ENCODE results near the gene ACKR2. TPM values are rescaled to one million over a fixed set of nuclear protein-coding genes. Genes with fewer than 3 reads are reported as not detected.

ACKR2 gene
- total and polyA plus RNA-seq, 2 of the 13 experiments (the other 11 are each of a cell fraction or from before 2014, with no cell fraction given) = 1.1 to 1.9 TPM

DNA sequence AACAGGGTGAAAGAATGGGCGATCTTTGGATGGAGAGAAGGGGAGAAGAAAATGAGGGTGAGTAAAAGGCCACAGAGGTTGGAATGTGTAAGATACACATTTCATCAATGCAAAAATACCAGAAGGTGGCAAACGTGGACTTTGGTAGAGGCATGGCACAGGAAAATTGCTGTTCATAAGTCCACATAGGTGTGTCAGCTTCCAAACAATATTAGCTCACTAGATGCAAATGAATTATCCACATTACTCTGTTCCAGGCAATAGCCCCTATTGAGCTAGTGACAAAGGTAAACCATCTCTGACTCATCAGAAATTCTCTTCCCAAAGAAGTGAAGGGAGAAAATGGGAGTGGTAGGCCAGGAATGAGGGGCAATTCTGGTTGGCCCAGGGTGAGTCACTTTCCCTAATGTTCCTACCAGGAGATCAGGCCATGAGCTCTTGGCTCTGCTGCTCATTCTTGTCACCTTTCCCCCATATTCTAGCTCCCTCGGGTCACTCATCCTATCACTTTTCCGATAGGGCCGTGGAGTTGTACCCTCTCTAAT lies 19.9 kb downstream of the ACKR2 start (continued):
- TF ChIP-seq, protein P1, sequence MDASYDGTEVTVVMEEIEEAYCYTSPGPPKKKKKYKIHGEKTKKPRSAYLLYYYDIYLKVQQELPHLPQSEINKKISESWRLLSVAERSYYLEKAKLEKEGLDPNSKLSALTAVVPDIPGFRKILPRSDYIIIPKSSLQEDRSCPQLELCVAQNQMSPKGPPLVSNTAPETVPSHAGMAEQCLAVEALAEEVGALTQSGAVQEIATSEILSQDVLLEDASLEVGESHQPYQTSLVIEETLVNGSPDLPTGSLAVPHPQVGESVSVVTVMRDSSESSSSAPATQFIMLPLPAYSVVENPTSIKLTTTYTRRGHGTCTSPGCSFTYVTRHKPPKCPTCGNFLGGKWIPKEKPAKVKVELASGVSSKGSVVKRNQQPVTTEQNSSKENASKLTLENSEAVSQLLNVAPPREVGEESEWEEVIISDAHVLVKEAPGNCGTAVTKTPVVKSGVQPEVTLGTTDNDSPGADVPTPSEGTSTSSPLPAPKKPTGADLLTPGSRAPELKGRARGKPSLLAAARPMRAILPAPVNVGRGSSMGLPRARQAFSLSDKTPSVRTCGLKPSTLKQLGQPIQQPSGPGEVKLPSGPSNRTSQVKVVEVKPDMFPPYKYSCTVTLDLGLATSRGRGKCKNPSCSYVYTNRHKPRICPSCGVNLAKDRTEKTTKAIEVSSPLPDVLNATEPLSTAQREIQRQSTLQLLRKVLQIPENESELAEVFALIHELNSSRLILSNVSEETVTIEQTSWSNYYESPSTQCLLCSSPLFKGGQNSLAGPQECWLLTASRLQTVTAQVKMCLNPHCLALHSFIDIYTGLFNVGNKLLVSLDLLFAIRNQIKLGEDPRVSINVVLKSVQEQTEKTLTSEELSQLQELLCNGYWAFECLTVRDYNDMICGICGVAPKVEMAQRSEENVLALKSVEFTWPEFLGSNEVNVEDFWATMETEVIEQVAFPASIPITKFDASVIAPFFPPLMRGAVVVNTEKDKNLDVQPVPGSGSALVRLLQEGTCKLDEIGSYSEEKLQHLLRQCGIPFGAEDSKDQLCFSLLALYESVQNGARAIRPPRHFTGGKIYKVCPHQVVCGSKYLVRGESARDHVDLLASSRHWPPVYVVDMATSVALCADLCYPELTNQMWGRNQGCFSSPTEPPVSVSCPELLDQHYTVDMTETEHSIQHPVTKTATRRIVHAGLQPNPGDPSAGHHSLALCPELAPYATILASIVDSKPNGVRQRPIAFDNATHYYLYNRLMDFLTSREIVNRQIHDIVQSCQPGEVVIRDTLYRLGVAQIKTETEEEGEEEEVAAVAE (CRISPR knock-in tag; IDR thresholded peaks at IDR 0.05; ENCODE audit: borderline replicate concordance) = peak; percentile 69; the same call in 1 of the 2 replicates
- no peak for TF ChIP-seq FOXJ3 (CRISPR knock-in tag; IDR thresholded peaks at IDR 0.05; ENCODE audit: borderline replicate concordance)
- no peak for TF ChIP-seq MAF1 (CRISPR knock-in tag; IDR thresholded peaks at IDR 0.05; ENCODE audit: borderline replicate concordance)
- TF ChIP-seq MIER2 (CRISPR knock-in tag; IDR thresholded peaks at IDR 0.05) = no peak
- TF ChIP-seq, protein P2, sequence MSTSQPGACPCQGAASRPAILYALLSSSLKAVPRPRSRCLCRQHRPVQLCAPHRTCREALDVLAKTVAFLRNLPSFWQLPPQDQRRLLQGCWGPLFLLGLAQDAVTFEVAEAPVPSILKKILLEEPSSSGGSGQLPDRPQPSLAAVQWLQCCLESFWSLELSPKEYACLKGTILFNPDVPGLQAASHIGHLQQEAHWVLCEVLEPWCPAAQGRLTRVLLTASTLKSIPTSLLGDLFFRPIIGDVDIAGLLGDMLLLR (CRISPR knock-in tag; IDR thresholded peaks at IDR 0.05) = no peak
- TF ChIP-seq, protein P3, sequence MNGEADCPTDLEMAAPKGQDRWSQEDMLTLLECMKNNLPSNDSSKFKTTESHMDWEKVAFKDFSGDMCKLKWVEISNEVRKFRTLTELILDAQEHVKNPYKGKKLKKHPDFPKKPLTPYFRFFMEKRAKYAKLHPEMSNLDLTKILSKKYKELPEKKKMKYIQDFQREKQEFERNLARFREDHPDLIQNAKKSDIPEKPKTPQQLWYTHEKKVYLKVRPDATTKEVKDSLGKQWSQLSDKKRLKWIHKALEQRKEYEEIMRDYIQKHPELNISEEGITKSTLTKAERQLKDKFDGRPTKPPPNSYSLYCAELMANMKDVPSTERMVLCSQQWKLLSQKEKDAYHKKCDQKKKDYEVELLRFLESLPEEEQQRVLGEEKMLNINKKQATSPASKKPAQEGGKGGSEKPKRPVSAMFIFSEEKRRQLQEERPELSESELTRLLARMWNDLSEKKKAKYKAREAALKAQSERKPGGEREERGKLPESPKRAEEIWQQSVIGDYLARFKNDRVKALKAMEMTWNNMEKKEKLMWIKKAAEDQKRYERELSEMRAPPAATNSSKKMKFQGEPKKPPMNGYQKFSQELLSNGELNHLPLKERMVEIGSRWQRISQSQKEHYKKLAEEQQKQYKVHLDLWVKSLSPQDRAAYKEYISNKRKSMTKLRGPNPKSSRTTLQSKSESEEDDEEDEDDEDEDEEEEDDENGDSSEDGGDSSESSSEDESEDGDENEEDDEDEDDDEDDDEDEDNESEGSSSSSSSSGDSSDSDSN (CRISPR knock-in tag; IDR thresholded peaks at IDR 0.05) = no peak
- TF ChIP-seq ZKSCAN5 (CRISPR knock-in tag; IDR thresholded peaks at IDR 0.05) = no peak
- TF ChIP-seq NKX3-1 (CRISPR knock-in tag; IDR thresholded peaks at IDR 0.05) = no peak
- no peak for TF ChIP-seq ATAD3A (CRISPR knock-in tag; IDR thresholded peaks at IDR 0.05)
- TF ChIP-seq FOXA1 (IDR thresholded peaks at IDR 0.05) = peak; percentile 69
- TF ChIP-seq FOXA1 (CRISPR knock-in tag; IDR thresholded peaks at IDR 0.05) = peak; percentile 74
- TF ChIP-seq, protein P4, sequence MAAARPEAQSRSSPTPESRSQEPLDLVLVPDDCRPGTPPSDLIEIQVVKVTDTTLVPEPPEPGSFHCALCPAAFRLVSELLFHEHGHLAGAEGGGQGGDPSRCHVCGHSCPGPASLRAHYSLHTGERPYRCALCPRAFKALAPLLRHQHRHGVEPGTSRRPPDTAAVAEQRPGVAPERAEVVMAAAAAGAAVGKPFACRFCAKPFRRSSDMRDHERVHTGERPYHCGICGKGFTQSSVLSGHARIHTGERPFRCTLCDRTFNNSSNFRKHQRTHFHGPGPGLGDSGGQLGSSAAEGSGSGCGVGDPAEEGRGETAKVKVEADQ (CRISPR knock-in tag; IDR thresholded peaks at IDR 0.05; ENCODE audit: borderline replicate concordance) = no peak
- no peak for TF ChIP-seq ZBTB7B (CRISPR knock-in tag; IDR thresholded peaks at IDR 0.05)
- TF ChIP-seq, protein P5, sequence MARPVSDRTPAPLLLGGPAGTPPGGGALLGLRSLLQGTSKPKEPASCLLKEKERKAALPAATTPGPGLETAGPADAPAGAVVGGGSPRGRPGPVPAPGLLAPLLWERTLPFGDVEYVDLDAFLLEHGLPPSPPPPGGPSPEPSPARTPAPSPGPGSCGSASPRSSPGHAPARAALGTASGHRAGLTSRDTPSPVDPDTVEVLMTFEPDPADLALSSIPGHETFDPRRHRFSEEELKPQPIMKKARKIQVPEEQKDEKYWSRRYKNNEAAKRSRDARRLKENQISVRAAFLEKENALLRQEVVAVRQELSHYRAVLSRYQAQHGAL (CRISPR knock-in tag; IDR thresholded peaks at IDR 0.05; ENCODE audit: not compliant biosample characterization) = no peak
- TF ChIP-seq TP53 (CRISPR knock-in tag; conservative IDR thresholded peaks at IDR 0.05) = no peak
- TF ChIP-seq ZNF530 (CRISPR knock-in tag; IDR thresholded peaks at IDR 0.05; ENCODE audit: low read depth) = no peak
- no peak for TF ChIP-seq NONO (IDR thresholded peaks at IDR 0.05)
- TF ChIP-seq NONO (CRISPR knock-in tag; conservative IDR thresholded peaks at IDR 0.05) = no peak
- no peak for TF ChIP-seq ZFAT (CRISPR knock-in tag; conservative IDR thresholded peaks at IDR 0.05)
- TF ChIP-seq ZNF326 (CRISPR knock-in tag; IDR thresholded peaks at IDR 0.05; ENCODE audit: borderline replicate concordance) = no peak
- TF ChIP-seq RFX5 (IDR thresholded peaks at IDR 0.05; ENCODE audit: low read depth, low read length) = no peak
